ENCODE data around the gene IGFBPL1.

The IGFBPL1 gene

DNA sequence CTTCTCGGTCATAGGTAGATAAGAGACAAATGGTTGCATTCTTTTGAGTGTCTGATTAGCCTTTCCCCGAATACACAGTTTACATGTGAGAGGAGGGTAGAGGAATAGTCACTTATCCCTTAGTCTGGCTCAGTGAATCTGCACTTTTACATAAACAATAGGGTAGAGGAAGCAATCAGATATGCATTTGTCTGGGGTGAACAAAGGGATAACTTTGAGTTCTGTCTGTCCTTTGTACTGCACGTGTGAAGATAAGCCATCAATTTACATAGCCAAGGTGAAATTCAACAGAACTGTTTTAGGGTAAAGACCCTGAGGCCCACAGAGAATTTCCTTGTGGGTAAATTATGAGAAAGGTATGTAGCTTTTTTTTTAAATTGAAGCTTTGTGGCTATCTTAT is 10.1 kb upstream of the IGFBPL1 start:
- TF ChIP-seq, protein P1, sequence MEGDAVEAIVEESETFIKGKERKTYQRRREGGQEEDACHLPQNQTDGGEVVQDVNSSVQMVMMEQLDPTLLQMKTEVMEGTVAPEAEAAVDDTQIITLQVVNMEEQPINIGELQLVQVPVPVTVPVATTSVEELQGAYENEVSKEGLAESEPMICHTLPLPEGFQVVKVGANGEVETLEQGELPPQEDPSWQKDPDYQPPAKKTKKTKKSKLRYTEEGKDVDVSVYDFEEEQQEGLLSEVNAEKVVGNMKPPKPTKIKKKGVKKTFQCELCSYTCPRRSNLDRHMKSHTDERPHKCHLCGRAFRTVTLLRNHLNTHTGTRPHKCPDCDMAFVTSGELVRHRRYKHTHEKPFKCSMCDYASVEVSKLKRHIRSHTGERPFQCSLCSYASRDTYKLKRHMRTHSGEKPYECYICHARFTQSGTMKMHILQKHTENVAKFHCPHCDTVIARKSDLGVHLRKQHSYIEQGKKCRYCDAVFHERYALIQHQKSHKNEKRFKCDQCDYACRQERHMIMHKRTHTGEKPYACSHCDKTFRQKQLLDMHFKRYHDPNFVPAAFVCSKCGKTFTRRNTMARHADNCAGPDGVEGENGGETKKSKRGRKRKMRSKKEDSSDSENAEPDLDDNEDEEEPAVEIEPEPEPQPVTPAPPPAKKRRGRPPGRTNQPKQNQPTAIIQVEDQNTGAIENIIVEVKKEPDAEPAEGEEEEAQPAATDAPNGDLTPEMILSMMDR (IDR thresholded peaks at IDR 0.05; ENCODE audit: low read depth, low read length): no peak
- DNase-seq (ENCODE audit: low read depth in 2 of 2): no peak
- no peak overlapping the region for H3K4me3 ChIP-seq (replicated peaks in 1 of 2; ENCODE audit: low read depth in 2 of 2, low read length in 2 of 2)

DNA sequence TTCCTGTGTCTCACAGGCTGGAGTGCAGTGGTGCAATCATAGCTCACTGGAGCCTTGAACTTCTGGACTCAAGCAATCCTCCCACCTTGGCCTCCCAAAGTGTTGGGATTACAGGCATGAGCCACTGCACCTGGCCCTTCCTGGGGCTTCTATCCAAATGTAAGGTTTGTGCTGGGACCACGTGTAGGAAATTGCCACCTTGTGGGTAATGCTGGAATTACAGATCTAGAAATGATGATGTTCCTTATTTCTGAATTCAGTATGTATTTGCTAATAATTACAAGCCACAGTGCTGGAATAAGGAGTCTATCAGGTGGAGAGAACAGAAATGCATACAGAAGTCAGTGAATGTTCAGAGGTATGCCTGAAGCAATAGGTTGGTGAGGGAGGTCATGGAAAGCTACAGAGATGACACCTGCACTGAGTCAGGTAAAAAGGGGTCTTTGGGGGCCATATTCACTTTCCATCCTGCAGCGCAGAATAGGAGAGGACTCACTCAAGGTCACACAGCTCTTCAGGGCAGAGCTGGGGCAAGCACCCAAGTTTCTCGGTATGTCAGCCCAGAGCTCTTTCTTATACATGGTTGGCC is 8.8 kb upstream of the IGFBPL1 start:
- peak; percentile 60 to 69 for DNase-seq (ENCODE audit: low read depth in 2 of 2)
- TF ChIP-seq, protein P1 (IDR thresholded peaks at IDR 0.05; ENCODE audit: low read depth, low read length): peak; percentile 57
- no peak overlapping the region for H3K4me3 ChIP-seq (replicated peaks in 1 of 2; ENCODE audit: low read depth in 2 of 2, low read length in 2 of 2)

DNA sequence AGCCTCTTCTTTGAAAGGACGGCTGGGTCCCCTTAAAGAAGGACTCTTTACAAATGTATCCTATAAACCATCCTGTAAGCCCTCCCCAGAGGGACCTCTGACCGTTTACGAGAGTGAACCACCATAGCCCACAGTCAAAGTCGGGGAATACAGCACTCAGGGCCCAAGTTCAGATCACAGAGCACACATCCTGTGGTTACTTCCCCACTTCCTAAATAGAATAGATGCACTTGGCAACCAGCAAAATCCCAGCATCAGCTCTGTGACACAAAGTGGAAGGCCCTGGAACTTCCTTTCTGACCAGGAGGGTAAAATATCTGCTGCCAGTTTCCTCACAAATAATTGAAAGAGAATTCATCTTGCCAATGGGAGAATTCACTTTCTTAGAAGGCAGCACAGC is 6.9 kb upstream of the IGFBPL1 start:
- no peak for DNase-seq (ENCODE audit: low read depth in 2 of 2)
- no peak overlapping the region for H3K4me3 ChIP-seq (replicated peaks in 1 of 2; ENCODE audit: low read depth in 2 of 2, low read length in 2 of 2)
- TF ChIP-seq, protein P1 (IDR thresholded peaks at IDR 0.05; ENCODE audit: low read depth, low read length): no peak

DNA sequence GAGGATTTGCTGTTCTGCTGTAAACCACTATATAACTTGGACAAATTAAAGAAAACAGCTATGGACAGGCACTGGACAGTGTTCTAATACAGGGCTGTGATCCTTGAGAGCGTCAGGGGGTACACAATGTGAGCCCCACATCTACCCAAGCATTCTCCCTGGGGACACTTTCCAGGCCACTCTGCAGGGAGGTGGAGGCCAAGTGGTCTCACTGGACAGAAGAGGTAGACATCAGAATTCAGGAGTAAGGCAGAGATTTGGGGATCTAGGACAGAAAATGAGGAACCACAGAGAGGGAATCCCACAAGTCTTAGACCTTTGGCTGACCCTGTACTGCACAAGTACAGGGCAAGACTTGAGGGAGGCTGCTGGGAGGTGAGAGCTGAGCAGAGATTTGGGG is 3.8 kb upstream of the IGFBPL1 start:
- H3K4me3 ChIP-seq (replicated peaks in 1 of 2; ENCODE audit: low read depth in 2 of 2, low read length in 2 of 2): no peak overlapping the region
- DNase-seq (ENCODE audit: low read depth in 2 of 2): no peak
- TF ChIP-seq, protein P1 (IDR thresholded peaks at IDR 0.05; ENCODE audit: low read depth, low read length): no peak

DNA sequence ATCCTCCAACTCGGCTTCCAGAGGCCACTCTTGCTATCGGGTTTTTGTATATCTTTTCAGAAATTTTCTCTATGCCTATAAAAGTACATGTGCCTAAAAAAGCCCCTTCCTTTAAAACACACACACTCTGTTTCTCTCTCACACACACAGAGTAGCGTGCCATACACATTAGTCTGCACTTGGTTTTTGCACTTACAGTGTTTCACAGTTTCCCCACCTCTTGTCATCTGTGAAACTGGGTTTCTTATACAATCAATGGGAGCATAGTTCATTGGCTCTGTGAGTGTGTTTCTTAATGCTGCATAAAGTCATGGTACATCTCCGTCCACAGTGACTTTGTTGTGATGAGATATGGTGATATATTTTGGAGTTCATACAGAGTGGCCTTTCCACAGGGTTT is 664 bp upstream of the IGFBPL1 start:
- no peak for DNase-seq (ENCODE audit: low read depth in 2 of 2)
- TF ChIP-seq, protein P1 (IDR thresholded peaks at IDR 0.05; ENCODE audit: low read depth, low read length): no peak
- no peak overlapping the region for H3K4me3 ChIP-seq (replicated peaks in 1 of 2; ENCODE audit: low read depth in 2 of 2, low read length in 2 of 2)

DNA sequence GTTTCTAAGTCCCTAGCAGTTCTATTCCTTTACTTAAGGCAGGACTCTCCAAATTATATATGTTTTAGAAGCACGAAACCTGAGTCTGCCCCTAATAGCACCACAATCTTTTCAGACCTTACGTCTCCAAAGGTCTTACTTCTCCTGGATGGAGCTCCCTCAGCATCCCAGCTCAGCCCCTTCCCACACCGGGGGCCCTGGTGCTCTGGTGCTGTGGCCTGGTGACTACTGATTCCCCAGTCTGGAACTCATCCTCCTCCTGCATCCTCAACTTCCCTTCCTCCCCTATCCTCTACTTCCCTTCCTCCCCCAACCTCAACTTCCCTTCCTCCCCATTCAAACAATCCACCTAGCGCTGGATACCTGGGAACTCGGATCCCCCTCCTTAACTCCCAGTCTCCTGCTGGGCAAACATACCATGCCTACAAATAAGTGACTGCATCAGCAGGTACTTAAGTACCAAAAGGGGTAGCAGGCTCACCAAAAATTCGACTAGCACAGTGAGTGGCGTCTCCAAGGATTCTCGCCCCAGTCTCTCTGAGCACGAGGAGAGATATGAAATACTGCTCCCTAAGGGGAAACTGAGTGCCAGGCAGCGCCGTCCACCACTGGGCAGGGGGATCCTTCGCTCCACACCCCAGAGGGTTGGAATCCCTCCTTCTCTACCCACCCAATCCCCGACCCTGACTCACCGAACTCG is 831 bp downstream of the IGFBPL1 start:
- no peak for DNase-seq (ENCODE audit: low read depth in 2 of 2)
- TF ChIP-seq, protein P1 (IDR thresholded peaks at IDR 0.05; ENCODE audit: low read depth, low read length): no peak
- no peak overlapping the region for H3K4me3 ChIP-seq (replicated peaks in 1 of 2; ENCODE audit: low read depth in 2 of 2, low read length in 2 of 2)

All from cardiac fibroblast (primary cell).